Astrocyte (in vitro differentiated cells and primary cell): ENCODE results near the gene RASGRP3. TPM values are rescaled to one million over a fixed set of nuclear protein-coding genes. Genes with fewer than 3 reads are reported as not detected.

Experiments
- DNase-seq: peaks from one replicate; pipeline ENCODE4 v3.0.0-alpha.2; 2010; ENCODE audit warnings: low read depth
- FAIRE-seq: peaks from 2 replicates; lab custom pipeline; 2011; peaks lifted over from hg19 to GRCh38; lab: Jason Lieb, UNC
- H2AFZ ChIP-seq: 2 replicates; pipeline ENCODE4 v1.6.0; 2012; ENCODE audit warnings: low read depth, low read length, inconsistent platforms
- H3K27ac ChIP-seq: 2 replicates; pipeline ENCODE4 v1.5.1; 2011; ENCODE audit warnings: low read depth, low read length, inconsistent platforms
- H3K27me3 ChIP-seq: 2 replicates; pipeline ENCODE4 v1.6.0; 2011; ENCODE audit warnings: low read length, inconsistent platforms; ENCODE audit not compliant: insufficient read depth
- H3K36me3 ChIP-seq: 2 replicates; pipeline ENCODE4 v1.5.1; 2011; ENCODE audit warnings: low read length, inconsistent platforms; ENCODE audit not compliant: insufficient read depth
- H3K4me1 ChIP-seq: 2 replicates; pipeline ENCODE4 v1.5.1; 2011; ENCODE audit warnings: low read length, inconsistent platforms; ENCODE audit not compliant: insufficient read depth
- H3K4me2 ChIP-seq: 2 replicates; pipeline ENCODE4 v1.6.0; 2012; ENCODE audit warnings: low read length, inconsistent platforms
- H3K4me3 ChIP-seq: 2 replicates; pipeline ENCODE4 v1.5.1; 2011; ENCODE audit warnings: low read depth, mild to moderate bottlenecking, low read length, inconsistent platforms; ENCODE audit not compliant: insufficient read depth
- H3K79me2 ChIP-seq: 2 replicates; pipeline ENCODE4 v1.6.0; 2012; ENCODE audit warnings: mild to moderate bottlenecking, low read length, inconsistent platforms; ENCODE audit not compliant: insufficient read depth
- H3K9ac ChIP-seq: 2 replicates; pipeline ENCODE4 v1.6.0; 2012; ENCODE audit warnings: mild to moderate bottlenecking, low read length, inconsistent platforms
- H3K9me3 ChIP-seq: 2 replicates; pipeline ENCODE4 v1.5.1; 2012; ENCODE audit warnings: low read depth, mild to moderate bottlenecking, low read length, inconsistent platforms; ENCODE audit not compliant: insufficient read depth
- H4K20me1 ChIP-seq: 2 replicates; pipeline ENCODE4 v1.6.0; 2012; ENCODE audit warnings: low read length, inconsistent platforms; ENCODE audit not compliant: insufficient read depth
- H3K27ac Mint-ChIP-seq: one replicate; pipeline ENCODE4 v1.8.0; 2021; ENCODE audit warnings: mild to moderate bottlenecking, mixed read lengths; ENCODE audit not compliant: unreplicated experiment
- H3K27me3 Mint-ChIP-seq: one replicate; pipeline ENCODE4 v1.8.0; 2021; ENCODE audit warnings: low read depth, mixed read lengths; ENCODE audit not compliant: unreplicated experiment
- H3K36me3 Mint-ChIP-seq: one replicate; pipeline ENCODE4 v1.8.0; 2021; ENCODE audit warnings: low read depth, mixed read lengths; ENCODE audit not compliant: unreplicated experiment
- H3K4me1 Mint-ChIP-seq: one replicate; pipeline ENCODE4 v1.8.0; 2021; ENCODE audit warnings: low read depth, mixed read lengths; ENCODE audit not compliant: unreplicated experiment
- H3K4me3 Mint-ChIP-seq: one replicate; pipeline ENCODE4 v1.8.0; 2021; ENCODE audit warnings: mild to moderate bottlenecking, moderate library complexity, mixed read lengths; ENCODE audit not compliant: unreplicated experiment
- H3K9me3 Mint-ChIP-seq: one replicate; pipeline ENCODE4 v1.8.0; 2021; ENCODE audit warnings: mild to moderate bottlenecking, mixed read lengths; ENCODE audit not compliant: unreplicated experiment
- CTCF ChIP-seq: IDR thresholded peaks from 2 replicates; pipeline ENCODE4 v1.5.1; 2011; ENCODE audit warnings: low read depth, mild to moderate bottlenecking, inconsistent platforms, low read length, moderate library complexity; ENCODE audit not compliant: insufficient read depth
- EZH2 ChIP-seq: IDR thresholded peaks from 2 replicates; pipeline ENCODE4 v1.6.1; 2012; ENCODE audit warnings: mild to moderate bottlenecking, low read length, inconsistent platforms; ENCODE audit not compliant: insufficient read depth
- total RNA-seq: library from RNA; stranded (reverse); gene quantifications from 2 replicates; pipeline ENCODE4 v1.2.1, GENCODE V29; 2021

Gene RASGRP3
- total RNA-seq, 1 donor from 2014 or later = 2.8 TPM

GRCh38 chr2:33430856-33431255 lies 45.6 kb upstream of the RASGRP3 start:
- no peak overlapping the region for H3K27ac Mint-ChIP-seq
- peaks cover 2% of the 10 kb centered on the region for H3K36me3 Mint-ChIP-seq
- Histone ChIP-seq H3K27me3 (no peaks in the 10 kb centered on the region), H2AFZ (no peak overlapping the region), H3K9me3 (no peaks in the 10 kb centered on the region), H4K20me1 (no peaks in the 10 kb centered on the region), H3K9ac (no peak overlapping the region), H3K4me2 (no peak overlapping the region), H3K27ac (no peak overlapping the region), H3K79me2 (no peaks in the 10 kb centered on the region), H3K4me3 (no peak overlapping the region), H3K36me3 (no peaks in the 10 kb centered on the region), H3K4me1 (peaks cover 7% of the 10 kb centered on the region)
- no peak overlapping the region for H3K4me3 Mint-ChIP-seq
- peaks cover 13% of the 10 kb centered on the region for H3K4me1 Mint-ChIP-seq
- H3K9me3 Mint-ChIP-seq = peaks cover 2% of the 10 kb centered on the region
- no peak for DNase-seq
- no peak for TF ChIP-seq EZH2
- TF ChIP-seq CTCF = no peak
- peak; percentile 5 for FAIRE-seq
- H3K27me3 Mint-ChIP-seq = peaks cover 3% of the 10 kb centered on the region

- H3K27me3 ChIP-seq = no peaks in the 10 kb centered on the region
- Mint-ChIP-seq H3K27ac (no peak overlapping the region), H3K9me3 (peaks cover 2% of the 10 kb centered on the region), H3K27me3 (peaks cover 3% of the 10 kb centered on the region), H3K36me3 (peaks cover 2% of the 10 kb centered on the region), H3K4me3 (no peak overlapping the region), H3K4me1 (peaks cover 10% of the 10 kb centered on the region)
- no peak overlapping the region for H3K4me3 ChIP-seq
- no peaks in the 10 kb centered on the region for H3K79me2 ChIP-seq
- H3K36me3 ChIP-seq = no peaks in the 10 kb centered on the region
- DNase-seq (no peak), FAIRE-seq (no peak)
- H3K4me2 ChIP-seq = no peak overlapping the region
- TF ChIP-seq CTCF (no peak), EZH2 (no peak)
- H4K20me1 ChIP-seq = no peaks in the 10 kb centered on the region
- no peak overlapping the region for H2AFZ ChIP-seq
- peaks cover 12% of the 10 kb centered on the region for H3K4me1 ChIP-seq
- H3K9ac ChIP-seq = no peak overlapping the region
- no peaks in the 10 kb centered on the region for H3K9me3 ChIP-seq
- no peak overlapping the region for H3K27ac ChIP-seq
These were observed 43.6 kb upstream of the RASGRP3 start for GRCh38 chr2:33432871-33433270.

- peaks cover 2% of the 10 kb centered on the region for H3K36me3 Mint-ChIP-seq
- Histone ChIP-seq H3K4me1 (peaks cover 12% of the 10 kb centered on the region), H3K27ac (no peak overlapping the region), H3K9ac (no peak overlapping the region), H3K4me3 (no peak overlapping the region), H3K27me3 (no peaks in the 10 kb centered on the region), H3K36me3 (no peaks in the 10 kb centered on the region), H4K20me1 (no peaks in the 10 kb centered on the region), H3K79me2 (no peaks in the 10 kb centered on the region), H2AFZ (no peak overlapping the region), H3K4me2 (no peak overlapping the region), H3K9me3 (no peaks in the 10 kb centered on the region)
- H3K27me3 Mint-ChIP-seq = peaks cover 3% of the 10 kb centered on the region
- peaks cover 10% of the 10 kb centered on the region for H3K4me1 Mint-ChIP-seq
- TF ChIP-seq EZH2 (no peak), CTCF (no peak)
- H3K9me3 Mint-ChIP-seq = peaks cover 2% of the 10 kb centered on the region
- DNase-seq (no peak), FAIRE-seq (no peak)
- no peak overlapping the region for H3K4me3 Mint-ChIP-seq
- H3K27ac Mint-ChIP-seq = no peak overlapping the region
These were observed 42.9 kb upstream of the RASGRP3 start for GRCh38 chr2:33433279-33434235.
